Middle frontal gyrus (tissue), 1 donor: ENCODE measurements around the gene GPATCH2L.

Experiments
- DNase-seq: peaks from one replicate; pipeline ENCODE4 v3.0.0-alpha.2; 2015; ENCODE audit warnings: low spot score; ENCODE audit errors: extremely low spot score

GPATCH2L gene

GRCh38 chr14:76196980-76197695, 45.4 kb downstream of the GPATCH2L start:
- no peak for DNase-seq

DNA sequence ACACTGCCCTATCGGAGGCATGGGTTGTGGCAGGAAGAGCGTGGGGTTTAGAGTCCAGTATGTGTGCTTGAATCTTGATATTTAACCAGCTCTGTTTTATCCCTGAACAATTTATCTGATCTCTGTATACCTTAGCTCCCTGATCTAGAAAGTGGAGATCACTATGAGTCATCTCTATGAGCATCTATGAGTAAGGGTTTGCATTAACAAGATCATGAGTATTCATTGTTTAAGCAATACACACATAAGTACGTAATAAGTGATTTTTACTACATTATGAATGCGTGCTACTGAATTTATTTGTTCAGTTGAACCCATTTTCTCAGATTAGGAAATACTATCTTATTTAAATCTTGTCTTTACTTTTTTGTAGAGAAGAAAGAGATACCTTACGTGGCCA, 49.4 kb downstream of the GPATCH2L start:
- no peak for DNase-seq

GRCh38 chr14:76203086-76204001, 51.6 kb downstream of the GPATCH2L start:
- DNase-seq = no peak

GRCh38 chr14:76204461-76205230, 52.9 kb downstream of the GPATCH2L start:
- no peak for DNase-seq

DNA sequence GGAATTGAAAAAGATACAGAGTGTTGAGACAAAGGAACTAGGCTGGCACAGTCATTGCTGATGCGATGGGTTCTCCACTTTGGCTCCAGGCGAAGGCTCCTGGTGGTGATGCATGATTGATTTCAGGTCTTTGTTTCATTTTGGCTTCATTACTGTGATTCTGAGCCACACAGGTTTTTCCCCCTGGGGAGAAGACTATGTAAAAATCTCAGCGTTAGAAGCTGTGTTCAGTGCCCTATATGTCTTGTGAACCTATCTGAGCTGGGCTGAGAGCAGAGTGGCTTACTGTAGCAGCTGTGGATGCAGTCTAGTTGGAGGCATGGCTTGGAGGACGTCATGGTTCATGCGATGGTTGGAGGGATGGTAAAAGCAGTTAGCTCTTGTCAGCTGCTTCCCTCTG, 54.0 kb downstream of the GPATCH2L start:
- no peak for DNase-seq

- DNase-seq = no peak
These were observed 56.6 kb downstream of the GPATCH2L start for GRCh38 chr14:76208340-76208739.

GRCh38 chr14:76212242-76212641, 60.5 kb downstream of the GPATCH2L start:
- DNase-seq = no peak

DNA sequence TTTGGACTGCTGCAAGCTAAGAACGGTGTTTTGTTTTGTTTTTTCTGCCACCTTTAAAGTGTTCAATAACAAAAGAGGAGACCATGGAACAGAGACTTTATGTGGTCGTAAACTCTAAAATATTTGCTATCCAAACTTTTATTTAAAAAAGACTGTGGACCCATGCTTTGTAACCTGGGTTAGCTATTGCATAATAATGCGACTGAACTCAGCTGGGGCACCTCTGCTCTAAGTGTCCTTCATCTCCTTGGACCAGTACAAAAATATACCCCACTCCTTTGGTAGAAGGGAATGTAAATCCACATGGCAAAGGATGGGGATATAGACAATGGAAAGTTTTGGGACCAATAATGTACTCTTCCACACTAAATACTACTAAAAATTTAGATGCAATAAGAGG, 65.5 kb downstream of the GPATCH2L start:
- DNase-seq = no peak

GRCh38 chr14:76218662-76219061, 66.9 kb downstream of the GPATCH2L start:
- DNase-seq = no peak

GRCh38 chr14:76219873-76220272, 68.2 kb downstream of the GPATCH2L start:
- DNase-seq = no peak

DNA sequence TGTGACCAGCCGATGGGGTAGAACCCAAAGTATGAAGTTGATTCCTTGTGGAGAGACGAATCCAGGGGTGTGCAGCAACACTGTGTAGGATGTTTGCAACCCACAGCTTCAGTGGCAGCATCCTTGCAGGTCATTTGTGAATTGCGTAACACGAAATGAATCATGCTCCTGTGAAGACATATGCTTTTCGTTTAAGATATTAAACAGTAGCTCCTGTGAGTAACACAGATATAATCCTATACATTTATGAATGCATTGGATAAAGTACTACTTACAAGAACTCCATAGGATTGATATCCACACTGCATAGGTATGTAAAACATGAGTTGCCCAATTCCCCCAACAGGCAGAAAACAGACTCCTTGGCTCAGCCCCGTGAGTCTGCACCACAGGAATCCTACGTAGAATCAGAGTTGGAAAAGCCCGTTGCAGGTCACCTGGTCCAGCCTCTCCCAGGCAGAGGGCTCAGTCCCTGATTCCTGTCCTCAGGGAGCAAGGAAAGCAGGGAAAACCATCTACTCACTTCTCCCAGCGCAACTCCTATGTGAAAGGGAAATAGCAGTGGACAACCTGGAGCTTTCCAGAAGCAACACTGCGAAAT, 75.8 kb downstream of the GPATCH2L start:
- no peak for DNase-seq

- DNase-seq = no peak
These were observed 76.4 kb downstream of the GPATCH2L start for GRCh38 chr14:76228138-76228537.

- no peak for DNase-seq
These were observed 81.1 kb downstream of the GPATCH2L start for GRCh38 chr14:76232800-76233199.

GRCh38 chr14:76235628-76236027, 83.9 kb downstream of the GPATCH2L start:
- DNase-seq = no peak

DNA sequence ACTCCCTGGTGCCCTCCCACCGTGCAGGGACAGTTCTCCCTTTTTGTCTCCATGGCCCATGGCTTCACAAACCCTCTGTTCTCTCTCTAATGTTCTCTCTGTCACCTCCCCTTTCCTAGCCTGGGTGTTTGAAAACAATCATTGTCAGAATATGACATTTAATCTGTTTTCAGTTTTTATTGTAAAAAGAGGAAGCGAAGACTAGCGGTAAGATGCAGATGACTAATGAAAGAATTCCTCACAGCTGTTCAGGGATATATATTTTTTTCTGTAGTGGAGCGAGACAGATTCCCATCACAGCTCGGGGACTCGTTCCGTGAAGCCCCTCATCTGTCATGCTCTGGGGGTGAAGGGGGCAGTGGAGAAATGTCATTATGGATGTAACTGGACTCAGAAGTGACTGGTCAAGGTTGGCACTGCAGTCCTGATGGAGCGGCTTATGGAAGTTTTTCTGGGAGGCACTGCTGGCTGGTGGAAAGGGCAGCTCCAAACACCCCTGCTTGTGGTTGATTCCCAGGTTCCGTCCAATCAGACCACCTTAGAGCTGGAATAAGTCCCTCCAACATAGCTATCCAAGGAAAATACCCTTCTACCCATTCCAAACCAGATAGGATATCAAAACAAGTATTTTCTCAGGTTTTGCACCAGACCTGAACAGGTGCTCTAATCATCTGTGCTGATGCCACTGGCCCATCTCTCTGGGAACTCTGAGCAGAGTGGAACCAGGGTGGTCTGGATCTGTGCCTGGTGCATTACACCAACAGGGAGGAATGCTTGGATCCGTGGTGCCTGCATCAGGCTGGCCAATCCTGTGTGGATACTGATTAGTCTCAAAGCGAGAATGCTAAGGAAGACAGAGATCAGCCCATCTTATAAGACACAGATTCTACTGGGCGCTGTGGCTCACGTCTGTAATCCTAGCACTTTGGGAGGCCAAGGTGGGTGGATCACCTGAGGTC, 84.7 kb downstream of the GPATCH2L start:
- DNase-seq = no peak

- no peak for DNase-seq
These were observed 85.7 kb downstream of the GPATCH2L start for GRCh38 chr14:76237349-76237990.

- DNase-seq = no peak
These were observed 93.4 kb downstream of the GPATCH2L start for GRCh38 chr14:76245097-76245496.

DNA sequence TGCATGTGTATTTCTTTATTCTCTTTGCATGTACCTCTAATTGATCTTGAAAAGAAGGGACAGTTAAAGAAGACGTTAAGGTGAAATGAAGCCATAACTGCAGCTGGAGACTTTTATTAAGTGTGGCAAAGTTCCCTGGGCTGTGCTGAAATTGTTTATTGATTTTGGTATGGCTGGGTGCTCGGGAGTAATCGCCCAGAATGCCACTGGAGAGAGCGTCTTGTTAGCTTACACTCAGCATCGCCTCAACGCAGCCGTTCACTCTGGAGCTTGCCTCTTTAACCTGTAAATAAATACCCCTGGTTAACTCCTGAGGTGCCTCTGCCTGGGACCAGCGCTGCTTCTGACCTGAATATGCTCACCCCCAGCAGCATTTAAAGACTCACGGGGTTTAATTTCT, 98.6 kb downstream of the GPATCH2L start:
- no peak for DNase-seq

DNA sequence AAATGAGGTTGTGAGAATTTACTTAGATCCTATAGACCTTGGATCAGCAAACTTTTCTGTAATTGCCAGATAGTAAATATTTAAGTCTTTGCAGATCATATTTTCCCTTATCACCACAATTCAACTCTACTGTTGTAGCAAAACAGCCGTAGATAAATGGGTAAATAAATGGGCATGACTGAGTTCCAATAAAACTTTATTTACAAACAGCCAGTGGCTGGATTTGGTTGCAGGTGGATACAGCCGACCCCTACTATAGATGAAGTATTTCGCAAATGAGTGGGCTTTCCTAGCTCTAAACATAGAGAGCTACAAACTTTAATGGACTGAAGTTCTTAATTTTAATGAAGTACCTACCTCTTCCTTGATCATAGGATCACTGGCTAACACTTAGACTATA, 100.7 kb downstream of the GPATCH2L start:
- DNase-seq = no peak

DNA sequence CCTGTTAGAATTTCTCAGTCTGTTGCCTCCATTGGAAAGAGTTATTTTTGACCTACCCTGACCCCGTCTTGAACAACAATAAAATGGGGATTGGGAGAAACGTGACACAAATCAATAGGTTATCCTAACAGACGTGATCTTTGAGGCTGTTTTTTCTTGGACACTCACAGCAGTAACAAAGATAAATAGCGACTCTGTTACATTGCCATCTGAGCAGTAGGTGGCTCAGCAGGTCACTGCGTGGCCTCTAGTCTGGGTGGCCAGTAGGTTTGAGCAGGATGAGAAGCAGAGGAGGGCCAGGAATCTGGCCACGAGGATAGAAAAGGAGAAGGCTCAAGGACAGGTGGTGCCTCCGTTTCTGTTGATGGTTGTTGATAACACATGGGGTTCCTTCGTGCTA, 101.4 kb downstream of the GPATCH2L start:
- no peak for DNase-seq
